GM18519 (cell line): ENCODE data around the gene WIPF3.

ENCODE experiments used
- ATAC-seq: cut with Tn5 transposase; IDR thresholded peaks from one replicate; pipeline ENCODE4 v1.9.1; 2021; ENCODE audit warnings: mild to moderate bottlenecking, moderate library complexity; ENCODE audit not compliant: unreplicated experiment, low FRiP score

WIPF3 gene

GRCh38 chr7:29808075-29808801 lies 1.9 kb downstream of the WIPF3 start:
- ATAC-seq = no peak

GRCh38 chr7:29809533-29810155 lies 3.3 kb downstream of the WIPF3 start:
- no peak for ATAC-seq

- ATAC-seq = no peak
Observed at GRCh38 chr7:29810297-29810696, 4.0 kb downstream of the WIPF3 start.

- ATAC-seq = no peak
Observed at GRCh38 chr7:29810813-29811482, 4.6 kb downstream of the WIPF3 start.

- ATAC-seq = no peak
Observed at GRCh38 chr7:29811586-29811985, 5.3 kb downstream of the WIPF3 start.

- no peak for ATAC-seq
Observed at GRCh38 chr7:29812185-29812876, 6.0 kb downstream of the WIPF3 start.

- no peak for ATAC-seq
Observed at GRCh38 chr7:29815181-29816105, 9.1 kb downstream of the WIPF3 start.

GRCh38 chr7:29818308-29818707 lies 12.0 kb downstream of the WIPF3 start:
- ATAC-seq = no peak

GRCh38 chr7:29825775-29826529 lies 19.6 kb downstream of the WIPF3 start:
- no peak for ATAC-seq

GRCh38 chr7:29826530-29826822 lies 20.2 kb downstream of the WIPF3 start:
- no peak for ATAC-seq

GRCh38 chr7:29826904-29827303 lies 20.6 kb downstream of the WIPF3 start:
- no peak for ATAC-seq

GRCh38 chr7:29831705-29832104 lies 25.4 kb downstream of the WIPF3 start:
- no peak for ATAC-seq

GRCh38 chr7:29833929-29834328 lies 27.6 kb downstream of the WIPF3 start:
- ATAC-seq = no peak

- no peak for ATAC-seq
Observed at GRCh38 chr7:29835718-29836117, 29.4 kb downstream of the WIPF3 start.

- ATAC-seq = no peak
Observed at GRCh38 chr7:29839302-29839701, 33.0 kb downstream of the WIPF3 start.

GRCh38 chr7:29839921-29840320 lies 33.6 kb downstream of the WIPF3 start:
- ATAC-seq = no peak

GRCh38 chr7:29840701-29841100 lies 34.4 kb downstream of the WIPF3 start:
- no peak for ATAC-seq

GRCh38 chr7:29841926-29842701 lies 35.8 kb downstream of the WIPF3 start:
- ATAC-seq = no peak

GRCh38 chr7:29843093-29843492 lies 36.8 kb downstream of the WIPF3 start:
- ATAC-seq = no peak
